Mesenchymal stem cell (in vitro differentiated cells and primary cell): ENCODE data around the gene PTPRG.

ENCODE experiments used
- DNase-seq: peaks from one replicate; pipeline ENCODE4 v3.0.0-alpha.2; 2013
- H2AFZ ChIP-seq: one replicate; pipeline ENCODE4 v1.6.1; 2013; ENCODE audit warnings: low read depth, mild to moderate bottlenecking, control low read depth, inconsistent platforms, low read length, moderate library complexity
- H2AK5ac ChIP-seq: 2 replicates; pipeline ENCODE4 v1.6.1; 2013; ENCODE audit warnings: low read length, moderate library complexity, mild to moderate bottlenecking, inconsistent platforms; ENCODE audit not compliant: severe bottlenecking
- H2BK120ac ChIP-seq: one replicate; pipeline ENCODE4 v1.6.1; 2013; ENCODE audit warnings: low read depth, mild to moderate bottlenecking, inconsistent platforms, low read length, moderate library complexity
- H2BK12ac ChIP-seq, 2 experiments: one replicate each; pipeline ENCODE4 v1.6.1; 2013; ENCODE audit warnings: inconsistent platforms in 2 of 2, low read length in 2 of 2, mild to moderate bottlenecking in 2 of 2, moderate library complexity in 2 of 2, control low read depth in 1 of 2
- H2BK15ac ChIP-seq: one replicate; pipeline ENCODE4 v1.6.1; 2013; ENCODE audit warnings: mild to moderate bottlenecking, low read depth, inconsistent platforms; ENCODE audit not compliant: poor library complexity, severe bottlenecking
- H2BK5ac ChIP-seq: 2 replicates; pipeline ENCODE4 v1.6.1; 2013; ENCODE audit warnings: low read depth, mild to moderate bottlenecking, low read length, control low read depth, inconsistent platforms; ENCODE audit not compliant: poor library complexity, severe bottlenecking
- H3K14ac ChIP-seq, 2 experiments: one replicate each; pipeline ENCODE4 v1.6.1; 2013; ENCODE audit warnings: inconsistent platforms in 2 of 2, low read length in 2 of 2, control low read depth in 1 of 2, mild to moderate bottlenecking in 1 of 2, moderate library complexity in 1 of 2
- H3K18ac ChIP-seq, 2 experiments: one replicate each; pipeline ENCODE4 v1.6.1; 2013; ENCODE audit warnings: inconsistent platforms in 2 of 2, low read length in 2 of 2, control low read depth in 1 of 2, low read depth in 1 of 2, mild to moderate bottlenecking in 1 of 2
- H3K23ac ChIP-seq, 2 experiments: one replicate each; pipeline ENCODE4 v1.6.1; 2013; ENCODE audit warnings: inconsistent platforms in 2 of 2, low read length in 2 of 2, mild to moderate bottlenecking in 2 of 2, moderate library complexity in 2 of 2, control low read depth in 1 of 2
- H3K27ac ChIP-seq: 2 replicates; pipeline ENCODE4 v1.5.1; 2013; ENCODE audit warnings: mild to moderate bottlenecking, moderate library complexity, low read length, control low read depth, inconsistent platforms; ENCODE audit not compliant: poor library complexity, severe bottlenecking
- H3K27me3 ChIP-seq, 2 experiments: 2 replicates each; pipeline versions ENCODE4 v1.6.1 to v1.7.0; 2013; ENCODE audit warnings: low read length in 2 of 2, mild to moderate bottlenecking in 2 of 2, moderate library complexity in 2 of 2, control low read depth in 1 of 2, inconsistent platforms in 1 of 2; ENCODE audit not compliant: control insufficient read depth in 1 of 2, insufficient read depth in 1 of 2
- H3K36me3 ChIP-seq, 2 experiments: 2 replicates each; pipeline versions ENCODE4 v1.6.1 to v1.7.0; 2013; ENCODE audit warnings: low read length in 2 of 2, control low read depth in 1 of 2, inconsistent platforms in 1 of 2, low read depth in 1 of 2, mild to moderate bottlenecking in 1 of 2; ENCODE audit not compliant: insufficient read depth in 2 of 2, control insufficient read depth in 1 of 2
- H3K4ac ChIP-seq, 2 experiments: one replicate each; pipeline ENCODE4 v1.6.1; 2013; ENCODE audit warnings: inconsistent platforms in 2 of 2, low read length in 2 of 2, mild to moderate bottlenecking in 2 of 2, moderate library complexity in 2 of 2, control low read depth in 1 of 2, low read depth in 1 of 2
- H3K4me1 ChIP-seq: 2 replicates; pipeline ENCODE4 v1.6.1; 2013; ENCODE audit warnings: low read depth, low read length, control low read depth; ENCODE audit not compliant: control insufficient read depth, insufficient read depth
- H3K4me2 ChIP-seq: 2 replicates; pipeline ENCODE4 v1.6.1; 2013; ENCODE audit warnings: low read length, mild to moderate bottlenecking, inconsistent platforms; ENCODE audit not compliant: poor library complexity, severe bottlenecking
- H3K4me3 ChIP-seq, 2 experiments: 2 replicates each; pipeline versions ENCODE4 v1.5.1 to v1.7.0; 2013; ENCODE audit warnings: low read length in 2 of 2, mild to moderate bottlenecking in 2 of 2, control low read depth in 1 of 2, low read depth in 1 of 2; ENCODE audit not compliant: insufficient read depth in 1 of 2
- H3K79me1 ChIP-seq: replicated peaks from 2 replicates; pipeline ENCODE4 v1.6.1; 2013; ENCODE audit warnings: mild to moderate bottlenecking, control low read depth, low read length, inconsistent platforms; ENCODE audit not compliant: poor library complexity, severe bottlenecking
- H3K9ac ChIP-seq: 2 replicates; pipeline ENCODE4 v1.7.0; 2013; ENCODE audit warnings: mild to moderate bottlenecking, low read length, moderate library complexity
- H3K9me3 ChIP-seq: 2 replicates; pipeline ENCODE4 v1.7.0; 2013; ENCODE audit warnings: mild to moderate bottlenecking, low read length; ENCODE audit not compliant: control insufficient read depth
- H4K8ac ChIP-seq: one replicate; pipeline ENCODE4 v1.6.1; 2013; ENCODE audit warnings: inconsistent platforms, mild to moderate bottlenecking, low read length, moderate library complexity
- H4K91ac ChIP-seq: one replicate; pipeline ENCODE4 v1.6.1; 2013; ENCODE audit warnings: mild to moderate bottlenecking, low read length, inconsistent platforms
- WGBS: methylation state at CpG from one replicate; pipeline ENCODE4 v1.1.7; 2013; ENCODE audit warnings: mixed read lengths; 5-methylcytosine and 5-hydroxymethylcytosine counted together

Gene PTPRG

GRCh38 chr3:62013951-62014350 lies 452.6 kb downstream of the PTPRG start:
- H2BK12ac ChIP-seq = no peak overlapping the region
- peaks cover 0 to 12% of the 10 kb centered on the region in 2 experiments for H3K36me3 ChIP-seq
- H4K8ac ChIP-seq = no peak overlapping the region
- H3K4me3 ChIP-seq = no peak overlapping the region
- no peaks in the 10 kb centered on the region for H3K27me3 ChIP-seq
- 95% methylated on average over 5 of the region's 7 CpGs for WGBS
- H2BK120ac ChIP-seq = no peak overlapping the region
- H3K4me1 ChIP-seq = no peaks in the 10 kb centered on the region
- H4K91ac ChIP-seq = no peak overlapping the region
- H3K79me1 ChIP-seq = peaks cover 12% of the 10 kb centered on the region
- H3K18ac ChIP-seq = no peak overlapping the region
- H3K4me2 ChIP-seq = no peak overlapping the region
- H3K23ac ChIP-seq = no peak overlapping the region
- H3K9ac ChIP-seq = no peak overlapping the region
- H3K27ac ChIP-seq = no peak overlapping the region
- DNase-seq = no peak
- no peak overlapping the region for H2AK5ac ChIP-seq
- H3K14ac ChIP-seq = no peak overlapping the region
- no peak overlapping the region for H3K4ac ChIP-seq
- H3K9me3 ChIP-seq = no peaks in the 10 kb centered on the region
- no peak overlapping the region for H2AFZ ChIP-seq
- no peak overlapping the region for H2BK5ac ChIP-seq
- no peak overlapping the region for H2BK15ac ChIP-seq

GRCh38 chr3:62015111-62015510 lies 453.7 kb downstream of the PTPRG start:
- H4K91ac ChIP-seq = no peak overlapping the region
- H3K18ac ChIP-seq = no peak overlapping the region
- no peak for DNase-seq
- no peak overlapping the region for H2BK12ac ChIP-seq
- peaks cover 0 to 5% of the 10 kb centered on the region in 2 experiments for H3K36me3 ChIP-seq
- H3K9ac ChIP-seq = no peak overlapping the region
- no peak overlapping the region for H2BK120ac ChIP-seq
- H2AFZ ChIP-seq = no peak overlapping the region
- H3K23ac ChIP-seq = no peak overlapping the region
- H3K4ac ChIP-seq = no peak overlapping the region
- no peaks in the 10 kb centered on the region for H3K4me1 ChIP-seq
- H2BK5ac ChIP-seq = no peak overlapping the region
- H3K27ac ChIP-seq = no peak overlapping the region
- no peak overlapping the region for H2BK15ac ChIP-seq
- peaks cover 12% of the 10 kb centered on the region for H3K79me1 ChIP-seq
- peak overlapping the region; percentile 37 for H4K8ac ChIP-seq
- no peaks in the 10 kb centered on the region for H3K27me3 ChIP-seq
- WGBS = 67% methylated on average over 3 of the region's 3 CpGs
- H3K4me2 ChIP-seq = no peak overlapping the region
- H3K9me3 ChIP-seq = no peaks in the 10 kb centered on the region
- H3K14ac ChIP-seq = no peak overlapping the region
- no peak overlapping the region for H3K4me3 ChIP-seq
- H2AK5ac ChIP-seq = no peak overlapping the region

GRCh38 chr3:62019906-62020305 lies 458.5 kb downstream of the PTPRG start:
- Histone ChIP-seq H3K27me3 (no peaks in the 10 kb centered on the region), H4K8ac (no peak overlapping the region), H2AFZ (no peak overlapping the region), H2BK12ac (no peak overlapping the region), H3K14ac (no peak overlapping the region), H3K27ac (no peak overlapping the region), H3K9me3 (no peaks in the 10 kb centered on the region), H3K4me1 (no peaks in the 10 kb centered on the region), H3K36me3 (peaks cover 0 to 5% of the 10 kb centered on the region in 2 experiments), H2AK5ac (no peak overlapping the region), H3K23ac (no peak overlapping the region), H3K9ac (no peak overlapping the region), H3K4me2 (no peak overlapping the region), H3K79me1 (peaks cover 8% of the 10 kb centered on the region), H4K91ac (no peak overlapping the region), H3K18ac (no peak overlapping the region), H2BK120ac (no peak overlapping the region), H2BK15ac (no peak overlapping the region), H3K4ac (no peak overlapping the region), H2BK5ac (no peak overlapping the region), H3K4me3 (no peak overlapping the region)
- WGBS = 93% methylated on average over 1 of the region's 1 CpG
- DNase-seq = no peak

GRCh38 chr3:62020706-62021105 lies 459.3 kb downstream of the PTPRG start:
- H3K4me1 ChIP-seq = no peaks in the 10 kb centered on the region
- H2BK12ac ChIP-seq = no peak overlapping the region
- H4K91ac ChIP-seq = no peak overlapping the region
- no peak overlapping the region for H2AFZ ChIP-seq
- 91% methylated on average over 2 of the region's 2 CpGs for WGBS
- no peak overlapping the region for H2AK5ac ChIP-seq
- no peak overlapping the region for H3K14ac ChIP-seq
- DNase-seq = no peak
- H3K4me3 ChIP-seq = no peak overlapping the region
- H2BK5ac ChIP-seq = no peak overlapping the region
- no peak overlapping the region for H3K4ac ChIP-seq
- H2BK15ac ChIP-seq = no peak overlapping the region
- peaks cover 0 to 5% of the 10 kb centered on the region in 2 experiments for H3K36me3 ChIP-seq
- no peak overlapping the region for H4K8ac ChIP-seq
- H3K27me3 ChIP-seq = no peaks in the 10 kb centered on the region
- no peak overlapping the region for H3K9ac ChIP-seq
- no peak overlapping the region for H2BK120ac ChIP-seq
- no peak overlapping the region for H3K4me2 ChIP-seq
- no peak overlapping the region for H3K18ac ChIP-seq
- no peak overlapping the region for H3K27ac ChIP-seq
- no peaks in the 10 kb centered on the region for H3K9me3 ChIP-seq
- H3K23ac ChIP-seq = no peak overlapping the region
- H3K79me1 ChIP-seq = peaks cover 5% of the 10 kb centered on the region
